ENCODE data around the gene COPZ1.

The COPZ1 gene

DNA sequence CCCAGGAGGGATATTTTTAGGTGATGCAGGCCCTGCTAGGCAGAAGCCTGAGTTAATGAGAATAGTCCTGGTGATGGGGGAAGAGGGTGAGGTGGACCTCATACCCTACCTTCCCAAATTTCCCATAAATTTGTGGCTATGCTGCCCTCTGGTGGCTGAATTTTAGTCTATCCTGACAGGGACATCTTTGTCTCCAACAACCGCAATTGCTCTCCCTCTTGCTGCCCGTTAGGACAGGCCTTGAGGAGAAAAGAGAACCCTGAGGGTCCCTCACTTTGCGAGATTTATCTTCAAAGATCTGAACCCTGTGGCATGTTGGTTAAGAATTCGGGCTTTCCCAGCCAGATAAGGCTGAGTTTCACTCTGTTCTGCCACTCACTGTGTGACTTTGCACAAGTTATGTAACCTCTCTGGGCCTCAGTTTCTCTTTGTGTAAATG lies 69.4 kb downstream of the COPZ1 start:
- no peak for DNase-seq (ENCODE audit: low read depth)

DNA sequence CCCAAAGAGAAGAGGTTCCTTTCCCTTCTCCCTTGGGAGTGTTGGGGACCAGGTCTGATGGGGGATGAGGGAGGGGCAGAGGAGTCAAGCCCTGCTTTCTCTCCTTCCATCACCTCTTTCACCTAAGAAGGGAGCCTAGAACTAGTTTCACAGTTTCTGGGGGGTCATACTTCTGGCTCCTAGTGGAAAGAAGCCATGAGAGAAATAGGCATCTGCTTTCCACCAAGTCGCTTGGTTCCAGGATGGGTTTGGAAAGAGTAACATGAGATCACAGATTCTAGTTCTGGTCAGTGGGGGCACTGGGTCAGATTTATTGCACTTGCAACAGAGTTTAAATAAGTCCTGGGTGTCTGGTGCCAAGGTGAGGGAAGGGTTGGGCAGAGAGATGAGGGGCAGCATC lies 70.1 kb downstream of the COPZ1 start:
- DNase-seq (ENCODE audit: low read depth): no peak

DNA sequence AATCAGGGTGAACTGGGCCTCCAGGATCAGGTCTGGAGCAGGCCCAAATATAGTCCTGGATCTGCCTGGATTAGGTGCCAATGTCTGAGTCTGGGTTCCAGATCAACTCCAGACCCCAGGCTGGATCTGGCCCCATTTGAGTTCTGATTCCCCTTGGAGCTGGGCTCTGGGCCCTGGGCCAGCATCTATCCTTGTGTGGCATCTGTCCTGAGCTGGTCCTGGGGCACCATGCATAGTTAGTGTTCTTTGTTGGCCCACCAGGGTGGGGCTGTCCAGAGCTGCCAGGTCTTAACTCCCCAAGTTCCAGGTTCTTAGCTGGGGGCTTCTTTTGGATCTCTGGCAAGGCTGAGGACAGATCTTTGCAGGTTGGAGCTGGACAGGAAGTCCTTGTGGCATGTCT lies 70.6 kb downstream of the COPZ1 start:
- no peak for DNase-seq (ENCODE audit: low read depth)

- DNase-seq (ENCODE audit: low read depth): no peak
Observed at GRCh38 chr12:54397157-54397556, 72.2 kb downstream of the COPZ1 start.

DNA sequence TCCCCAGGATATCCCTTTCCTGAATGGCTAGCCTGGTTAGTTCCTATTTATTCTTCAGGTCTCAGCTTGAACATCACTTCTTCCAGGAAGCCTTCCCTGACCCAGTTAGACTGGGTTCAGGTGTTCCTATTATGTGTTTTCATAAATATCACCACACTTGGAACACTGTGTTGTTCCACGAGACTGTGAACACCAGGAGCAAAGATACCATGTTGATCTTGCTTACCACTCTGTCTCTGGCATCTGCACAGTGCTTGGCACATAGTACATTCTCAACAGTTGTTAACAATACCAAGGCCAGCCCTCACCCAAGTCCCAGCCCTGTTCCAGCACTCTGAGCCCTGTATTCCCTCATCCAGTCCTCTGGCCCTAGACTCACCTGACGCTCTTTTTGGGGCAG lies 73.3 kb downstream of the COPZ1 start:
- no peak for DNase-seq (ENCODE audit: low read depth)

DNA sequence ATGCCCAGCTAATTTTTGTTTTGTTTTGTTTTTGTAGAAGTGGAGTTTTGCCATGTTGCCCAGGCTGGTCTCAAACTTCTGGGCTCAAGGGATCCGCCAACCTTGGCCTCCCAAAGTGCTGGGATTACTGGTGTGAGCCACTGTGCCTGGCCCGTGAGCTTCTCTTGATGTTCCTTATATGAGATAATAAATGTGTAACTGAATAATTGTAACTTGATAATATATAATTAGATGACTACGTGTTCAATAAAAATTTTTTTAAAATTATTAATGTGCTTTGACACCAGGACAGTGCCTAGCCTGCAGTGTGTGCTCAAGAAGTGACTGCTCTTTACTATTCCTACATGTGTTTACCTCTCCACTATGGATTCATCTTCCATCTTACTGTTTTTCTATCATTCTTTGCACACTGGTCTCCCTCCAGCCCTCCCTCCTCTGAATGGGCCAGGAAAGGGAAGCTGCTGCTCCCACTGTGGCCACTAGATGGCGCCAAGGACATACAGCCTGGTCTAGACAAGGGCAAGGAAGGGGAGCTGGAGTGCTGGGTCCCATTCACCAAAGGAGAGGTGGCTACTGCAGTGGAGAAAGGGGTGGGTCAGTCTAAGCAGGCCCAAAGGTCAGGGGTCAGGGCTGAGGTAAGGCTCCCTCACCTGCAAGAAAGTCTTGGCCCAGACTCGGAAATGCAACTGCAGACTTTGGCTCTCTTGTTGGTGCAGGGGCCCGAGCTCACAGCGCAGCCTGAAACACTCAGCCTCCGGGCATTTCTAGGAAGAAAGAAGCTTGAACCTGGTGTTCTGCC lies 74.3 kb downstream of the COPZ1 start:
- no peak for DNase-seq (ENCODE audit: low read depth)

DNA sequence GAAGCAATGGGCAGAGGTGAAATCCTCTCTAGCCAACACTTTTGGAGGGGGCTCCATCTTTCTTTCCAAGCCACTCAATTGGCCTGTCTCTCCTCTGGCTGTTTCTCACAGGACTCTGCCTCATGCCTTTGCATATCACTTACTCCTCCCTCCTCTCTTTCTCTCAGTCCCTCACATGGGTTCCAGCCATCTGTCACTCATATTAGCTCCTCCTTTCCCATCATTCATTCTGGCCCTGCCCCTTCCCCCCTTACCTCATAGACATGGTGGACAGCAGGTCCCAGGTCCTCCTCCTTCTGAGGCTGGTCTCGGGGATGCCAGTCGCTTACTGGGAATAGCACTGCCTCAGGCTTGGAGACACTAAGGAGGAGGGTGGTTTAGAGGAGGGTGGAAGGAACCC lies 76.2 kb downstream of the COPZ1 start:
- DNase-seq (ENCODE audit: low read depth): no peak
